Stimulated activated naive B cell treated with anti-CD40 and anti-IgM and Interleukin-4, amounts not matched to agents 10 μg/mL and 1 μg/mL and 100 μg/mL, for 72 hours (primary cell): ENCODE results near the gene SERPINB4.

Source experiments
- ATAC-seq, 2 donors: fragments of 150-1000 bp; cut with Tn5 transposase; replicated peaks; 2 replicates each; pipeline ENCODE4 v1.10.0; 2021; ENCODE audit warnings: moderate library complexity in 1 of 2
- DNase-seq: peaks from one replicate; pipeline ENCODE4 v3.0.0; 2021
- H3K27ac Mint-ChIP-seq: one replicate; pipeline ENCODE4 v1.8.0; 2022; ENCODE audit warnings: mild to moderate bottlenecking, mixed read lengths
- H3K27me3 Mint-ChIP-seq, 2 donors: one replicate each; pipeline ENCODE4 v1.8.0; 2022; ENCODE audit warnings: mixed read lengths in 2 of 2
- H3K36me3 Mint-ChIP-seq, 2 donors: one replicate each; pipeline ENCODE4 v1.8.0; 2022; ENCODE audit warnings: mixed read lengths in 2 of 2, mild to moderate bottlenecking in 1 of 2
- H3K4me1 Mint-ChIP-seq, 2 donors: one replicate each; pipeline ENCODE4 v1.8.0; 2022; ENCODE audit warnings: mixed read lengths in 2 of 2, mild to moderate bottlenecking in 1 of 2
- H3K4me3 Mint-ChIP-seq, 2 donors: one replicate each; pipeline ENCODE4 v1.8.0; 2022; ENCODE audit warnings: mild to moderate bottlenecking in 2 of 2, mixed read lengths in 2 of 2, moderate library complexity in 1 of 2
- H3K9me3 Mint-ChIP-seq, 2 donors: one replicate each; pipeline ENCODE4 v1.8.0; 2022; ENCODE audit warnings: mixed read lengths in 2 of 2, mild to moderate bottlenecking in 1 of 2

The SERPINB4 gene

GRCh38 chr18:63604791-63605567 lies 39.1 kb downstream of the SERPINB4 start:
- ATAC-seq: no peak
- Mint-ChIP-seq H3K27ac (no peak overlapping the region), H3K4me3 (no peak overlapping the region), H3K27me3 (peaks cover 0 to 12% of the 10 kb centered on the region in 2 donors), H3K9me3 (no peaks in the 10 kb centered on the region), H3K4me1 (no peaks in the 10 kb centered on the region), H3K36me3 (no peaks in the 10 kb centered on the region)
- no peak for DNase-seq

- ATAC-seq (peak; percentile 57 to 61), DNase-seq (no peak)
- Mint-ChIP-seq H3K4me1 (no peaks in the 10 kb centered on the region), H3K27ac (no peak overlapping the region), H3K4me3 (no peak overlapping the region), H3K36me3 (no peaks in the 10 kb centered on the region), H3K9me3 (no peaks in the 10 kb centered on the region), H3K27me3 (peaks cover 0 to 12% of the 10 kb centered on the region in 2 donors)
Observed at GRCh38 chr18:63603772-63604171, 40.3 kb downstream of the SERPINB4 start.

GRCh38 chr18:63603355-63603754 lies 40.7 kb downstream of the SERPINB4 start:
- ATAC-seq: no peak
- DNase-seq: no peak
- Mint-ChIP-seq H3K27ac (no peak overlapping the region), H3K4me3 (no peak overlapping the region), H3K4me1 (no peaks in the 10 kb centered on the region), H3K27me3 (peaks cover 0 to 12% of the 10 kb centered on the region in 2 donors), H3K36me3 (no peaks in the 10 kb centered on the region), H3K9me3 (no peaks in the 10 kb centered on the region)

- Mint-ChIP-seq H3K36me3 (no peaks in the 10 kb centered on the region), H3K27ac (no peak overlapping the region), H3K9me3 (no peaks in the 10 kb centered on the region), H3K4me3 (no peak overlapping the region), H3K27me3 (no peaks in the 10 kb centered on the region), H3K4me1 (no peaks in the 10 kb centered on the region)
- ATAC-seq (no peak), DNase-seq (no peak)
Observed at GRCh38 chr18:63596964-63597363, 47.1 kb downstream of the SERPINB4 start.

GRCh38 chr18:63592471-63592870 lies 51.6 kb downstream of the SERPINB4 start:
- no peaks in the 10 kb centered on the region for H3K4me1 Mint-ChIP-seq
- no peak overlapping the region for H3K4me3 Mint-ChIP-seq
- H3K9me3 Mint-ChIP-seq: no peaks in the 10 kb centered on the region
- no peak overlapping the region for H3K27ac Mint-ChIP-seq
- DNase-seq: no peak
- peaks cover 0 to 6% of the 10 kb centered on the region in 2 donors for H3K27me3 Mint-ChIP-seq
- no peak for ATAC-seq
- H3K36me3 Mint-ChIP-seq: no peaks in the 10 kb centered on the region

GRCh38 chr18:63591725-63592124 lies 52.3 kb downstream of the SERPINB4 start:
- Mint-ChIP-seq H3K27ac (no peak overlapping the region), H3K4me1 (no peaks in the 10 kb centered on the region), H3K9me3 (no peaks in the 10 kb centered on the region), H3K27me3 (peaks cover 0 to 6% of the 10 kb centered on the region in 2 donors), H3K36me3 (no peaks in the 10 kb centered on the region), H3K4me3 (no peak overlapping the region)
- no peak for ATAC-seq
- DNase-seq: no peak

GRCh38 chr18:63590966-63591695 lies 52.9 kb downstream of the SERPINB4 start:
- Mint-ChIP-seq H3K4me3 (no peak overlapping the region), H3K27me3 (peaks cover 0 to 6% of the 10 kb centered on the region in 2 donors), H3K27ac (no peak overlapping the region), H3K9me3 (no peaks in the 10 kb centered on the region), H3K36me3 (no peaks in the 10 kb centered on the region), H3K4me1 (no peaks in the 10 kb centered on the region)
- DNase-seq (no peak), ATAC-seq (no peak)

- Mint-ChIP-seq H3K27me3 (peaks cover 0 to 6% of the 10 kb centered on the region in 2 donors), H3K9me3 (no peaks in the 10 kb centered on the region), H3K27ac (no peak overlapping the region), H3K4me3 (no peak overlapping the region), H3K36me3 (no peaks in the 10 kb centered on the region), H3K4me1 (no peaks in the 10 kb centered on the region)
- DNase-seq: no peak
- no peak for ATAC-seq
Observed at GRCh38 chr18:63590373-63590772, 53.7 kb downstream of the SERPINB4 start.

GRCh38 chr18:63588909-63589308 lies 55.1 kb downstream of the SERPINB4 start:
- H3K9me3 Mint-ChIP-seq: no peaks in the 10 kb centered on the region
- H3K4me1 Mint-ChIP-seq: no peaks in the 10 kb centered on the region
- no peaks in the 10 kb centered on the region for H3K36me3 Mint-ChIP-seq
- no peak for DNase-seq
- no peak overlapping the region for H3K4me3 Mint-ChIP-seq
- no peak overlapping the region for H3K27ac Mint-ChIP-seq
- no peak for ATAC-seq
- H3K27me3 Mint-ChIP-seq: peaks cover 5 to 6% of the 10 kb centered on the region in 2 donors
